DOHH2 (cell line): ENCODE measurements around the gene LONP2.

Experiments used
- EZH2phosphoT487 ChIP-seq: fragments of 200-600 bp; sonication (generic); IDR thresholded peaks from 2 replicates; pipeline ENCODE4 v1.6.1; 2017; ENCODE audit warnings: borderline replicate concordance, mild to moderate bottlenecking, antibody characterized with exemption, low read length, moderate library complexity, mixed read lengths
- TF ChIP-seq, protein P1 (sequence below): fragments of 200-600 bp; sonication (generic); IDR thresholded peaks from one replicate; pipeline ENCODE4 v1.5.1; 2014; ENCODE audit warnings: antibody characterized with exemption, mild to moderate bottlenecking, low read depth, low read length; ENCODE audit not compliant: poor library complexity, severe bottlenecking

DNA sequence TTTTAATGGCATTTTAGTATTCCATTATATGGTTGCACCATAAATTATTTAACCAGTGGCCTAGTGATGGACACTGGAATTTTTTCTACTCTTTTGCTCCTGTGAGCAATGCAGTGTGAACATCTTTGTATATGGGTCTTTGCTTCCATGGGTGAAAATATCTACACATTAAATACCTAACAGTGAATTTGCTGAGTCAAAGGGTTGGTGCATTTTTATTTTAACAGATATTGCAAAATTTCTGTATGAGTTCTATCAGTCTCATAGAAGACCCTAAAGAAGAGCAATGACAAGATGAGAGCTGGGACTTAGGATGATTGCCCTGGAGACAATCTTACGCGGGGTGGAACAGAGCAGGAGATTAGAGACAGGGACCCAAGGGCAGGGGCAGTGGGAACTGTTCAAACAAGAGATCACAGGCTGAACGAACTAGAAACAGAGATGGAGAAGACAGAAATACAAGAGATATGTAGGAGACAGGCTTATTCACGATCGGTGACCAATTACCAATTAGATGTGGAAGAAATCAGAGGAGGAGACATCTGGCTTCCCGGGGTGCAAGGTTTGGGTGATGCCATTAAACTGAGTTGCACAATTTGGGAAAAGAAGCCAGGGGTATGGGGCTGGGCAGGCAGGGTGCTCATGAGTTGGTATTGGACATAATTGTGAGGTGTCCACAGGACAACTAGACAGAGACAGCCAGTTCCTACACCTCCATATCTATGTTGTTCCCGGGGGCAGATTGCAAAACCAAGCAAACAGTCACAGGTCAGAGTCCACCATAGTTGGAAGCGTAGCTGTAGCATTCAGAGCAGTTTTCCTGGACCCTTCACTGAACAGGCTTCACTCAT lies 39.9 kb upstream of the LONP2 start:
- TF ChIP-seq, protein P1, sequence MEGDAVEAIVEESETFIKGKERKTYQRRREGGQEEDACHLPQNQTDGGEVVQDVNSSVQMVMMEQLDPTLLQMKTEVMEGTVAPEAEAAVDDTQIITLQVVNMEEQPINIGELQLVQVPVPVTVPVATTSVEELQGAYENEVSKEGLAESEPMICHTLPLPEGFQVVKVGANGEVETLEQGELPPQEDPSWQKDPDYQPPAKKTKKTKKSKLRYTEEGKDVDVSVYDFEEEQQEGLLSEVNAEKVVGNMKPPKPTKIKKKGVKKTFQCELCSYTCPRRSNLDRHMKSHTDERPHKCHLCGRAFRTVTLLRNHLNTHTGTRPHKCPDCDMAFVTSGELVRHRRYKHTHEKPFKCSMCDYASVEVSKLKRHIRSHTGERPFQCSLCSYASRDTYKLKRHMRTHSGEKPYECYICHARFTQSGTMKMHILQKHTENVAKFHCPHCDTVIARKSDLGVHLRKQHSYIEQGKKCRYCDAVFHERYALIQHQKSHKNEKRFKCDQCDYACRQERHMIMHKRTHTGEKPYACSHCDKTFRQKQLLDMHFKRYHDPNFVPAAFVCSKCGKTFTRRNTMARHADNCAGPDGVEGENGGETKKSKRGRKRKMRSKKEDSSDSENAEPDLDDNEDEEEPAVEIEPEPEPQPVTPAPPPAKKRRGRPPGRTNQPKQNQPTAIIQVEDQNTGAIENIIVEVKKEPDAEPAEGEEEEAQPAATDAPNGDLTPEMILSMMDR = no peak
- TF ChIP-seq EZH2phosphoT487 = no peak
